ENCODE results near the gene SEMA3C. TPM values are rescaled to one million over a fixed set of nuclear protein-coding genes. Genes with fewer than 3 reads are reported as not detected.

The SEMA3C gene
- 63.5 and 123 TPM in 2 replicates for total RNA-seq (2014; rRNA removed; shearing (Covaris generic))

DNA sequence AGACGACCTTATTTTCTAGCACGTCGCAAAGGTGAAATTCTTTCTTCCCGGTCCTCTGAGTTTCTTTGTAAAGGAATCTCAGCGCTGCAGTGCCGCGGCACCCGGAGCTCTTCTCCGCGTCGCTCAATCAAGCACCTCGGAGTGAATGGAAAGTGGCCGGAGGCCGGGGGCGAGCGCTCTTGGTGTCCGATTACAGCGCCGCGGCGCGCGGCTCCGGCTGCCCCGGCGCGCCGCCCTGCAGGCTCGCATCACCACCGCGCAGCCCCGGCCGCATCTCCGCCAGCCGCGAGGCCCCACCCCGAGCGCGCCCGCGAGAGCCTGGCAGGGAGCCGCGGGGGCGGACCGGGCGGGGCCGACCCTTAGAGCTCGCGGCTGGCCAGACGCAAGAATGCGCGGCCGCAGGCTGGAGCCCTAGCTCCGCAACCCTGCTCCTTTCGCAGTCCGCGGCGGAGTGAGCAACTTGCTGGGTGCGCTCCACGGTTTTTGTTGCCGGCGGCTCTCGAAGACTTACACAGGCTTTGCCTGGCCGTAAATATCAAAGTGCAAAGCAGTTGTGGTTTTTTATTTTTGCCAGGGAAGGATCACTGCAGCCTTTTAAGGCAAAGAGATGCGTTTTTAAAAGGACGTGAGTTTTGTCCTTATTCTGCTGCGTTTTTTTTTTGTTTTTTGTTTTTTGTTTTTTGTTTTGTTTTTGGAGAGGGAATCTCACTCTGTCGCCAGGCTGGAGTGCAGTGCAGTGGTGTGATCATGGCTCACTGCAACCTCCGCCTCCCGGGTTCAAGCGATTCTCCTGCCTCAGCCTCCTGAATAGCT is at the start of gene SEMA3C:
SEMA3C (minus strand) TSS at position 143 of the 813 bp plus-strand sequence. CDS start 2,270 bp downstream, outside the sequence.
- DNase-seq (ENCODE audit: low read depth) = peak; percentile 95

DNA sequence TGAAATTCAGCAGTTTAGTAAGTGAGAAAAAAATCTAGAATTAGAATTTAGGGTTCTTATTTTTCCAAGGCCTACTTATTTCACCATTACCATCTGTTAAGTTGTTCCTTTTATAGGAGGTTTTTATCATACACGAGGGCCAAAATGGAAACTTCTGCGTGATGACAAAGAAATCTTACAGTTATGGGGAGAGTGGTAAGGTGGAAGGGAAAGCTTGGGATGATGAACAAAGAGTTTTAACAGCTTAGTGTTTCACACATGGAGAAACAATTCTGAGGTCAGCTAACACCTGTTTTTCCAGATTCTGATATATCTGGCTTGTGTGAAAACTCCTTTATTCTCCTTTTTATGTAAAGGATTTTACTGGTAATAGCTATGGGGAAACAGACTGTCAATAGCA is 49.8 kb upstream of the SEMA3C start:
- DNase-seq (ENCODE audit: low read depth) = no peak

DNA sequence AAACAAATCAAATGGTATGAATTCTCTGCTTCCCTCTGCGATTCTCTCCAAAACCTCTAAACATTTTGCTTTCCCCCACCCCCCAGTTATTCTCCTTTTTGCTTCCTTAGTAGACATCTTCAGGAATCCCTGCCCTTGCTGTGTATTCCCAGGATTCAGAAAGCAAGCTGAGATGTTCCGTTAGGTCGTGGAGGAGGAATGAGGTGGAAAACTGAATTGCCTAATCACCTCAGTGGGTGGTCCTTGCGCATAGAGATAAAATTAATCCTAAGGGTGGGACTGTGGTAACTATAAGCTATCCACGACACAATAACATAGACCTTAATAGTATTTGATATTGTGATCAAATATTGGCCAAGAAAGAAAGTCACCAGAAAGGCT is 49.1 kb upstream of the SEMA3C start:
- DNase-seq (ENCODE audit: low read depth) = no peak

DNA sequence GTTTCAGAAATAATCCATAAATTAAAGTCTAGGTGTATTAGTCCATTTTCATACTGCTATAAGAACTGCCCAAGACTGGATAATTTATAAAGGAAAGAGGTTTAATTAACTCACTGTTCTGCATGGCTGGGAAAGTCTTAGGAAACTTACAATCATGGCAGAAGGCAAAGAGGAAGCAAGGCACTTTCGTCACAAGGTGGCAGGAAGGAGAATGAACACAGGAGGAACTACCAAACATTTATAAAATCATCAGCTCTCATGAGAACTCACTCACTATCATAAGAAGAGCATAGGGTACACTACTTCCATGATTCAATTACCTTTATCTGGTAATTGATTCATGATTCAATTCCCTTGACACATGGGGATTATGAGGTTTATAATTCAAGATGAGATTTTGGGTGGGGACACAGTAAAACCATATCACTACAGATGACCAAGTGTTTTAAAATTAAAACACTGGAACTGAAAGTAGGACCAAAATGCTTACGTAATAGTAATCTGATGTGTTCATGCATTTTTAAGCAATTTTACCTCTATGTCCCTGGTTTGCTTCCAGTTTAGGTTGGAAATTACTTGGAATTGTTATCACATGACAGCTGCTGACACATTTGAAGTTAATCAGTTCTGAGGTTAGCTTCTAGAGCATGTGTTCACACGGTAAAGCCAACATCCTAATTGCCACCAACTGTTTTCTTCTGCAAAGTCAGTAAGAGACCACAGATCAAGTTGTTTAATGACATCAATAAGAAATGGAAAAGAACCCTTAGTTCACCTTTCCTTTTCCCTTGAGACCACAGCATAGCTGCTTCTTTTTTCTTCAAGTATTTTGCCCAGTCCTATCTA is 48.4 kb upstream of the SEMA3C start:
- DNase-seq (ENCODE audit: low read depth) = no peak

DNA sequence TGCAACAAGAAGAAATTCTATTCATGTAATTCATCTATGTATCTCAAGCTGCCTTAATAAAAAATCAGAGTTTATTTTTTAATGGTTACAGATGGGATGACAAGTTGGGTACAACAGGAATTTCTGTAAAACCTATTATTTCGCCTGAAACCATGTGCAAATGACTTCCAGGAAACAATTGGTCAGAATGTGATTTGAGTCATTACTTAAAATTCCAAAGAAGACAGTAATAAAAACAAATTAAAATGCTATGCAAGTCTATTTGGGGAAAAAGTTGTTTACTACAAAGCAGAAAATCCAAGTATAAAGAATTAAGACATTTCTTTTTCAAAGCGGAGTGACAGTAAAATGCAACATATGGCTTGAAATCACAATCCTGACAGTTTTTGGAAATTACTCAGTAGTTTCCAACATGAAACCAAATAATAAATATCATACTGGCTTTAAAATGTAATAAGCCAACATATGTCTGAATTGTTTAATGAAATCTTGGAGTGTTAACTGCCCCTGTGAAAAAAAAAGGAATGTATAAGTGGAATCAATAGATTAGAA is 41.5 kb upstream of the SEMA3C start:
- no peak for DNase-seq (ENCODE audit: low read depth)

DNA sequence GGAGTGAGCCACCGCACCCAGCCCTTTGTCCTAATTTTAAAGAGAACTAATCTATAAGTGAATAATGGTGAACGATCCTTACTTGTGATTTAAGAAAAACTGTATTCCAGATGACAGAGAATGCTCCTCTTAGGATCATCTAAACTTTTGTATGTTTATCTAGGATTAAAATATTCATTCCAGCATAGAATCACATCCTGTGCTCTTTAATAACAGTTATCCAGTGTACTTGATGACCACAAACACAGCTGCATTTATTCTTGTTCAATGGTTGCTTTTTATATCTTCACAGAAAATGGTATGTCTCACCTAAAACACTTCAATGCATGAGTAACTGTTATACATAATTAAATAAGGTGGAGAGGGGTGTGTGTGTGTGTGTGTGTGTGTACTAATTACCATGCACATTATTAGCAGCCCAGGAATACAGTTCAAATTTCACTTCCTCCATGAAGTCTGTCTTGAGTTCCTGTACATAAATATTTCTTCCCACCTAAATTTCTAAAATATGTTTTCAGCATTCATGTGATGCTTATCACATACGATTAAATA is 38.5 kb upstream of the SEMA3C start:
- DNase-seq (ENCODE audit: low read depth) = no peak

DNA sequence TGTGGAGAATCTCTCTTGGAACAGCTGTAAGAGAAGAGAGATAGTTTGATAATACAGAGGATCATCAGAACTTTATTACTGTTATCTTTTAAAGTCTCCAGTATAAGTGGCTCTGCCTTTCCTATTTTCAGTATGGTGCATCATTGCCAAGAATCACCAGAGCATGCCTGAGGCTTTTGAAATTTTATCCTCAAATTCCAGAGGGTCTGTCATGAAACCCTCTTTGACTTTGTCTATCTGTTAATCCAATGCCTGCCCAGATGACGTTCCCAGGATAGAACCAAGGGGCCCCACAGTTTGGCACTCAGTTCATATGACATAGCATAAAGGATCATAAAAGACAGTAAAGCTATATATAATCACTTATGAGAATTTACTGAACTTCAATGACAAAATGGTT is 35.3 kb upstream of the SEMA3C start:
- no peak for DNase-seq (ENCODE audit: low read depth)

DNA sequence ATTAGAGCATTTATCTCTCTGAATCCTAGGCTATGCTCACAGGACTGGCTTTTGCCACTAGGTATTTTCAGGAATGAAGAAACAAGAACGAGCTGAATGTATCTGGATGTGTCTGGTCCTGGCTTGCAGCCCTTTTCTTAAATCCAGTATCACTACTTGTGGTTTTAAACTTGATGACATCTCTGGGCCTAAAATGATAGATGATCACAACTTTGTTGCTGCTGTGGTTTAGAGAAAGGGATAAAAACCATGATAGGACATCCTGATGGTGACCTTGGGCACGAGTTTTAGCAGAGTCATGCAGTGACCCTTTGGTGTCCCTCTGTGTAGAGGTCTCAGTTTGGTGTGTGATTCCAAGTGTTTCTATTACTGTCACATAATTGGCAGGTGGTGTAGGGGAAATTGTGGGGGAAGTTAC is 31.7 kb upstream of the SEMA3C start:
- no peak for DNase-seq (ENCODE audit: low read depth)

DNA sequence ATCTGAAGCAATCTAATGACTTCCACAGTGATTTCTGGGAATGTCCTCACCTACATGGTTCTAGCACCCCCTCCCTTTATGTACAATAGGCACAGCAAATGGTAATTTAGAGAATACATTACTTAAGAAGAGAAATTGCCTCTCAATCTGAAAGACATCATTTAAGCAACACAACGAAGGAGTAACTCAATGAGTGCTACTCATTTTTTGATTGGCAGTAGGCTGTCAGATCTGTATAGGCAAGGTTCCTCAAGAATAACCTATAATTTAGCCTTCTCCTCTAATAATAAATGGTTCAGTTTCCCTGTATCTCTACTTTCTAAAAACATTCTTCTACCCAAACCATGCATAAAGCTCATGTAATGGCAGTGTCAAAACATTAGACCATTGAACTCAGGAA is 30.6 kb upstream of the SEMA3C start:
- no peak for DNase-seq (ENCODE audit: low read depth)

DNA sequence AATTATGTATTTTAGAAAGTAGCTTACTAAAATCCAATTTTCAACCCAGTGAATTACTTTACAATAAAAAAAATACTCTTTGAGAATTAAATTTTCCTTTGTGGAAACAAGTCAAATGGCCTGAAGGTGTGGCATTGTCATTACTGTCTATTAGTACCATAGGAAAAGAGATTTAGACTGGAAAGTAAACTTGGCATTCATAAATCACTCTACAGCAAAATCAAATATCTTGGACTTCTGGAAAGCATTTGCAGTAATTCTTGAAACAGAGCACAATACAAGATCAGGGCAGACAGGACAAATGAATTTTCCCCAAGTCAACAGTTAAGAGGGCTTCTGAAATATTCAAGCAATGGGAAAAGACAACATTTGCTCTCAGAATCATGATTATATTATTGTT is 28.0 kb upstream of the SEMA3C start:
- DNase-seq (ENCODE audit: low read depth) = no peak

DNA sequence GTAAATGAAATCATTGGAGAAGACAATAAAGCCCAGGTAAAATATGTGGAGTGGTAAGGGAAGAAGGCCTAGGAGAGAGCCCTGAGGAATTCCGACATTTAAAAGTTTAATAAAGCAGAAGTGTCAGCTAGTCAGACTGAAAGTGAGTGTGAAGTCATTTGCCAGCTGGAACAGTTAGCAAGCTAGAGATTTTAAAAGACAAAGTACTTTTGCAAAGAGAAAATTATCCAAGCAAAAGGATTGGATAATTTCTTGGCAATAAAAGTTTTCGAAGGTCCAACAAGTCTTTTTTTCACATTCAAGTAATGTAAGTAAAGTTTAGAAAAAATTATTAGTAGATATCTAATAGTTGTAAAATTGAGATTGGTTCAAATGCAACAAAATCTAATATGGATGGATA is 27.1 kb upstream of the SEMA3C start:
- DNase-seq (ENCODE audit: low read depth) = no peak

DNA sequence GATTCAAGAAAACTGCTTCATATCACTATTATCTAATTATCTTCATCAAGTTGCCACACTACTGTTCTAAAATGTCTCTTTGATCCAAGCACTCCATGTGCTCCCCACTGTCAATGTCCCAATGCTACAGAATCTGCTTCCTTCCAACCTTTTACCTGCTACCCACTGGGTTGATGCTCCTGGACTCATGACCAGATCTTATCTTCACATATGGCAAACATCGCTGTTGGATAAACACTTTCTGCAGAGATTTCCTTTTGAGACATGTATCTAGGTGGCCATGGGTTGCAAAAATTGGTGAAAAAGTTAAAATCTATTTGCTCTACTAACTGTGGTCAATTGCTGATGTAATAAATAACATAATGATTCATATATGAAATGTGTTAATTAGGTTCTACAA is 24.5 kb upstream of the SEMA3C start:
- no peak for DNase-seq (ENCODE audit: low read depth)

DNA sequence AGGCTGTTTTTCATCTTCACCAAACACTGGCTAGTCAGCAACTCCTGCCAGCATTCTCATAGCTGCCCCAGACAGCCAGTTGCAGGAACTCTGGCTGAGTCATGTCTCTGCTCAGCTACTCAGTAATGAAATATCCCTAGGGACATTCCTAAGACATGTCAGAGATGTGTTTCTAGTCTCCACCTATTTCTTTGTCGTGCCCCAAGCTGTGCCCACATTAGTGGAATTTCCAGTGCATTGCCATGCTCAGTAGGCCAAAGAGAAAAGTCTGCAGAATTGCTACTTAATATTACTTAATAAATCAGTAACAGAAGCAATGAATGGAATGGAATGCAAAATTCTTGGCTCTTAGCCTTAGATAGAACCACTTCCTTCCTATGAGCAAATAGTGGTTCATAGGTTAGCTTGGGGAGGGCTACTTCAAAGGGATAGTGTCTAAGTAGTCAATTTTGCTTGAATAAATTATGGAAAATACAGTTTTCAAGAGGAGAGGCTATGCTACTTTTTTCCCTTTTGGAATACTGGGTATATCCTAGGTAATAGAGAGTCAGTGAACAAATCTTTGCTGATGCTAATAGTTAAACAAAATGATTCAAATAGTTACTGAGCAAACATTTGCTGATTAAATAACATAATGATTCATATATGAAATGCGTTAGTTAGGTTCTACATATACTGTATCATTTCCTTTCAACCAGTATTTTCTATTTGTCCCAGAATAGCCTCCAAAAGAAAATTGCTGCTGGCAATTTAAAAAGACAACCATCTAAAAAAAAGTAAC is 23.6 kb upstream of the SEMA3C start:
- DNase-seq (ENCODE audit: low read depth) = peak; percentile 90

DNA sequence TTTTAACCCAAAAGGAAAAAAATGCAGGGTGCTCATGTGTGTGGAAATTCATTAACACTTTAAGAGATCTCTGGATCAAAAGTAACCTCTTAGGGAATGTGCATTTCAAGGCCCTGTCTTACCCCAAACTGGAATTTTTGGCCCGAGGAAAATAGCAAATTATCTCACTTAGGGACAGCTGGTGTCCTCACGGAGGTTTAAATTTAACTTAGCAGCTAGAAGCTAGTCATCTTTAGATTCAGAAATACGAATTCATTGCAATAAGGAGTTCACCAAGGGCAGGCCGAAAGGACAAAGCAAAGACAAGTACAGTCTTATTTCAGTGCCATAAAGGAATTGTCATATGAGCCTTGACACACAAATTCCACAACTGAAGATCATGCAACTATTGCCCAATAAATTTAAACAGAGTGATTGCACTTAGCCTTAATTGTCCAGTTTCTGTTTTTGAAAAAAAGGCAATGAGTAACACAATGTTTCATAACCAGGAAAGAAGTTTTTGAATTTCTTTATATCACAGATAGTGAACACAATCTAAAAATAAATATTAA is 22.4 kb upstream of the SEMA3C start:
- DNase-seq (ENCODE audit: low read depth) = peak; percentile 15

DNA sequence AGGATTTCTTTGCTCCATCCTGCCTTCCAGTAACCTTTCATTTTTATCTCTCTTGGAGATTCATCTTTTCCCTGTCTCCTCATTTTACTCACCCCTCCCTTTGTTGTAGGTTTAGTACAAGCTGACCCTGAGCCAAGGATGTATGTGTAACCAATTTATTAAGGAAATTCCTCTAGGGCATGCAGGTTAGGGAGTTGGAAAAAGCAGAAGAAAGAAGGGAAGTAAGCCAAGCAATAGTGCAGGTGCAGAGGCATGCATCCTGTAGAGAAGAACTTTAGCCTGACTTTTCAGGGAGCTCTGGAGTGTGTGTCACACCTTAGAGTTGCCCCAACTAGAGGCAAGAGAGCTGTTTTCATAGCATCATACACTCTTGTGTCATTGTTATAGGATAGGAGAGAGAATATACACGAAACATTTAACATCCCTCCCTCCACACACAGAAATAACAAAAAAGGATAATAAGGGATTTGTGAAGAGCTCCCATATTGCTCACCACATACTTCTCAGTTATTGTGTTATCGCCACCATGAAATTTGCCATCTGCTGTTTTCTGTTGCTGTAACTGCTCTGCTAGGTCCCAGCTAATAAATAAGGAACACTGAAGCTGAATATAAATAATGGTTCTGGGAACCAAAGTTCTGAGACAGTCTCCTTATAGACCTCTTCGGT is 21.8 kb upstream of the SEMA3C start:
- DNase-seq (ENCODE audit: low read depth) = no peak

DNA sequence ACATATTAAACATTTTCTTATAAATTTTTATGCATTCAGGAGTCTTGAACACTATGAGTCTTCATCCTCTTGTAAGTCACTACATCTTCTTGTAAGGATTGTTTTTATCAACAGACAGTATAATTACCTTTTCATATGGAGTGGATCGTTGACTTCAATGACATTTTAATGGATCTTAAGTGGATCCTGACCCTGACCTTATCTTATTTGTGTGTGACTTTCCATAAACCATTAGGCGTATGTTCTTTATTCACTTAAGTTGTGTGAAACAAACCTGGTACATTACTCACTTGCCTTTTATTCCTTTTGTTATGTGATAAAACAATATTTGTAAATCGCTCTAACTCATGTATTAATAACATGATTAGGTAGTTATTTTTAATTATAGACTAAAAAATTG is 18.5 kb upstream of the SEMA3C start:
- DNase-seq (ENCODE audit: low read depth) = no peak

DNA sequence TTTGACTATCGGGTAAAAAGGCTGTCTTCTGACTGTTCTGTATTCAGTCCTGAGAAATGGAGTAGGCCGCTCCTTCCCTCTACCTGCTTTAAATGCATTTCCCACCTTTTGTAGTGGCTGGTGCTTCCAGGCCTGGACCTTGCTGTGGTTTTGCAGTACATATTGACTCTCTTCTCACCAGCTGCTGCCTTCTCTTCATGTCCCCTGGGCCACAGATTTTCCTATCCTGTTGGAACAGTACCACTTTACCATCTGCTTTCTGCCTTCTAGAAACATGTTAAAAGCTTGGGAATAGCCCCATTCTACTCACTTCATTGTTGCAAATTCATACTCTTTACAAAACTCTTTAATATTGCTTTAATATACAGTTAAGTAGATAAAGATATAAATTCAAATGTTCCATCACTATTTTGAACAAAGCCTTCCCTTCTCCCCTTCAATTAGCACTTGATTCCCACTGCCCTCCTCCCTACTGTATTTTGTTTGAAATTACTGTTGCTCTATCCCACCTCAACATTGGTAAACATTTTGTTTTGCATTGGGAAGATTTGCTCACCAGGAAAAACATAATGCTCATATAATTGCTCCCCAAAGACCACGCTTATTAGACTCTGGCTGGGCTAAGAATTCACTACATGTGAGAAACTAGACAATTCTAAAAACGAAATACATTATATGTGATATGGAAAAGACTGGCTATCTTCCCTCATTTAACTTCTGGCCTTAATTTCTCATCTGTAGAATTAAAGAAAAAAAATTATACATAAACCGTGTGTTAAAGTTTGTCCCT is 17.3 kb upstream of the SEMA3C start:
- DNase-seq (ENCODE audit: low read depth) = no peak

DNA sequence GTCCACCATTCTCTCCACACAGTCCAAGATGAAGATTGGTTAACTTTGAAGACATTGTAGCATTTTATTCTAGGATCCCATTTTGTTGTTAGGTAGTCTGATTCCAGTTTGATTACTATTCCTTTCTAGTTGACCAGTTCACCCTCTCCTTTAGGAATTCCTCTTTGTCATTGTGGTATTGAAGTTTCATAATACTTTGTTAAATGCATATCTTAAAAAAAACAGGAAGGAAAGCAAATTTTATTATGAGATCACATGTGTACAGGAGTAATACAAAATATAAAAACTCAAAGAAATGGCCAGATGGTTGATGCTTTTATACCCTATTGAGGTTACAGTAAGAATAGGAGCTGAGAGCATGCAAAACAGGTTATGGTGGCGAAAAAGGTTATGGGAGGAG is 15.5 kb upstream of the SEMA3C start:
- no peak for DNase-seq (ENCODE audit: low read depth)

DNA sequence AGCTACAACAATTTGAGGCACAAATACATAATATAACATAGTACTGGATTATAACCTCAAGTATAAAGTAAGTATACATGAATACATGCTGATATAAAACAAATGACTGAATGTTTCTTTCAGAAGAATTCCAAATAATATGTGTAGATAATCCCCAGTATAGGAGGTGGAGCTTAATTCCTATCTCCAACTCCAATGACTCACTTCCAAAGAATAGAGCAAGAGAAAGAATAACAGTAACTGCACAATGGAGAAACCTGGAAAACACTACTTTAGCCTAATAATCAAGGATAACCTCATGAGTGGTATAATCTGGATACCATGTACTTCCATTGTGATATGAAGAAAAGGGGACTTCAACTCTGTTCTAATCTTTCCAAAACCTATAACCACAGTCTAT is 13.7 kb upstream of the SEMA3C start:
- no peak for DNase-seq (ENCODE audit: low read depth)

DNA sequence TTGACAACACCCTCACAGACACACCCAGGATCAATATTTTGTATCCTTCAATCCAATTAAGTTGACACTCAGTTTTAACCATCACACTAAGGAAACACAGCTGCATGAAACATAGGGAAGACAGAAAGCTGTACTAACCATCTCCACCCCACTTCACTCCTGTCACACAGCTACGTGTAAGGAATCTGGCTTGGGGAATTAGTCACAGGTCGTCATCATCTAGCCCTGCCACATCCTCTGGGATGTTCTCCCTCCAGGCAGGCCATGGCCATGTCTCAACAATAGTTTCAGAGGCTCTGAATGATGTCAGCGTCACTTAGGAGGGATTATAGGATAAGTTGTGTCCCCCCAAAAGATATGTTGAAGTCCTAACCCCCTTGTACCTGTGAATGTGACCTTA is 10.8 kb upstream of the SEMA3C start:
- DNase-seq (ENCODE audit: low read depth) = peak; percentile 37
